ENCODE measurements around the gene FRMPD2. TPM values are rescaled to one million over a fixed set of nuclear protein-coding genes. Genes with fewer than 3 reads are reported as not detected.

Gene FRMPD2
- total RNA-seq, 1 donor from 2014 or later, result not detected

GRCh38 chr10:48305905-48306264 lies 31.4 kb upstream of the FRMPD2 start:
- Histone ChIP-seq H3K27me3 (ENCODE audit: control insufficient read depth in 3 of 3, insufficient read depth in 3 of 3, low read length in 3 of 3) (no peaks in the 10 kb centered on the region), H3K27ac (ENCODE audit: low read depth, low read length) (peak overlapping the region; percentile 58), H3K9ac (ENCODE audit: low read depth in 1 of 3, low read length in 3 of 3) (peak overlapping the region in 1 of 3 donors; percentile 58)

GRCh38 chr10:48302515-48303476 lies 28.3 kb upstream of the FRMPD2 start:
- no peaks in the 10 kb centered on the region for H3K36me3 ChIP-seq (ENCODE audit: control insufficient read depth in 3 of 3, insufficient read depth in 3 of 3, low read length in 3 of 3)
- no peaks in the 10 kb centered on the region for H3K27me3 ChIP-seq (ENCODE audit: control insufficient read depth in 3 of 3, insufficient read depth in 3 of 3, low read length in 3 of 3)
- peaks cover 0 to 7% (median 3%) of the 10 kb centered on the region in 3 donors for H3K4me1 ChIP-seq (ENCODE audit: control insufficient read depth in 3 of 3, insufficient read depth in 3 of 3, low read length in 3 of 3)
- H3K9ac ChIP-seq (ENCODE audit: low read depth in 1 of 3, low read length in 3 of 3), result no peak overlapping the region
- no peak overlapping the region for H3K4me3 ChIP-seq (ENCODE audit: low read length in 3 of 3)
- H3K9me3 ChIP-seq (ENCODE audit: control insufficient read depth in 3 of 3, low read length in 3 of 3), result no peaks in the 10 kb centered on the region
- H3K27ac ChIP-seq (ENCODE audit: low read depth, low read length), result no peak overlapping the region

More at GRCh38 chr10:48305905-48306264, 31.4 kb upstream of the FRMPD2 start:
- Histone ChIP-seq H3K4me3 (ENCODE audit: low read length in 3 of 3) (peak overlapping the region; percentile 66 to 71 (median 70)), H3K9me3 (ENCODE audit: control insufficient read depth in 3 of 3, low read length in 3 of 3) (no peaks in the 10 kb centered on the region), H3K36me3 (ENCODE audit: control insufficient read depth in 3 of 3, insufficient read depth in 3 of 3, low read length in 3 of 3) (no peaks in the 10 kb centered on the region), H3K4me1 (ENCODE audit: control insufficient read depth in 3 of 3, insufficient read depth in 3 of 3, low read length in 3 of 3) (peaks cover 4 to 13% (median 6%) of the 10 kb centered on the region in 3 donors)

DNA sequence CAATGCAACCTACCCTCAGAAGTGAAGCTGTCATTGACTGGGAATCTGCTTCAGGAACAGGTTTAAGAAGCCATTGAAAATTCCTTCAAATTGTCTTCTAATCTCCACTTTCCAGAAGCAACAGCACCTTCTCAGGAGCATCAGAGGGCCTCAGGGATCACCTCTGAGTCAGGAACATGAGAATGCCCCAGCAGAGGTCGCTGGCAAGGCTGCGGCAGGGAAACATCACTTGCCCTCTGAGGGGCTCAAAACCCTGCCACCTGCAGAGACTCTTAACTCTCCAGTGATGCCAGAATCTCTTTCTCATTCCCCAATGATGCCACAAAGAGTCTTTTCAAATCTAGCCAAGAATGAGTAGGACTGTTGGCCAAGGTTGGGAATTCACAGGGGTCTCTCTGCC lies 26.1 kb upstream of the FRMPD2 start:
- no peak overlapping the region for H3K27ac ChIP-seq (ENCODE audit: low read depth, low read length)

DNA sequence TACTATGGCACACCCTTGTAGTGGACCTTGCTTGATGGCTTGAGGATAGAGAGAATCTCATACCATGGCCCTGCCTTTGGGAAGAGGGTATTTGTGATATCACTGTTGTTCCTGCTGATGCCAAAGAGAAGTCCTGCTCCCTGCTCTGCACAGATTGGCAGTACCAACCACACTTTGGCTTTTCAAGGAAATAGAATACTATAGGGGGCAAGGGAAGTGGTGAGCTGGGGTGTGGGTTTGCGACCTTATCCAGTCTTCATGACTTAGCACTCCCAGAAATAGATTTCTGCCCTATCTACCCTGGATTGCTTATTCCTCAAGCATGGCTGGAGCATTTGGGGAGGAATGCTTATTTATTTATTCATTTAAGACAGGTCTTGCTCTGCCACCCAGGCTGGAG lies 25.2 kb upstream of the FRMPD2 start:
- H3K4me3 ChIP-seq (ENCODE audit: low read length in 3 of 3), result no peak overlapping the region
- no peaks in the 10 kb centered on the region for H3K4me1 ChIP-seq (ENCODE audit: control insufficient read depth in 3 of 3, insufficient read depth in 3 of 3, low read length in 3 of 3)
- no peaks in the 10 kb centered on the region for H3K36me3 ChIP-seq (ENCODE audit: control insufficient read depth in 3 of 3, insufficient read depth in 3 of 3, low read length in 3 of 3)
- no peaks in the 10 kb centered on the region for H3K9me3 ChIP-seq (ENCODE audit: control insufficient read depth in 3 of 3, low read length in 3 of 3)
- no peaks in the 10 kb centered on the region for H3K27me3 ChIP-seq (ENCODE audit: control insufficient read depth in 3 of 3, insufficient read depth in 3 of 3, low read length in 3 of 3)
- H3K27ac ChIP-seq (ENCODE audit: low read depth, low read length), result no peak overlapping the region
- no peak overlapping the region for H3K9ac ChIP-seq (ENCODE audit: low read depth in 1 of 3, low read length in 3 of 3)

More for the DNA sequence above, 26.1 kb upstream of the FRMPD2 start:
- Histone ChIP-seq H3K27me3 (ENCODE audit: control insufficient read depth in 3 of 3, insufficient read depth in 3 of 3, low read length in 3 of 3) (no peaks in the 10 kb centered on the region), H3K4me3 (ENCODE audit: low read length in 3 of 3) (no peak overlapping the region), H3K36me3 (ENCODE audit: control insufficient read depth in 3 of 3, insufficient read depth in 3 of 3, low read length in 3 of 3) (no peaks in the 10 kb centered on the region), H3K9me3 (ENCODE audit: control insufficient read depth in 3 of 3, low read length in 3 of 3) (no peaks in the 10 kb centered on the region), H3K4me1 (ENCODE audit: control insufficient read depth in 3 of 3, insufficient read depth in 3 of 3, low read length in 3 of 3) (no peaks in the 10 kb centered on the region), H3K9ac (ENCODE audit: low read depth in 1 of 3, low read length in 3 of 3) (no peak overlapping the region)

GRCh38 chr10:48299066-48299465 lies 24.6 kb upstream of the FRMPD2 start:
- H3K36me3 ChIP-seq (ENCODE audit: control insufficient read depth in 3 of 3, insufficient read depth in 3 of 3, low read length in 3 of 3), result no peaks in the 10 kb centered on the region
- no peak overlapping the region for H3K4me3 ChIP-seq (ENCODE audit: low read length in 3 of 3)
- no peak overlapping the region for H3K9ac ChIP-seq (ENCODE audit: low read depth in 1 of 3, low read length in 3 of 3)
- no peak overlapping the region for H3K27ac ChIP-seq (ENCODE audit: low read depth, low read length)
- H3K4me1 ChIP-seq (ENCODE audit: control insufficient read depth in 3 of 3, insufficient read depth in 3 of 3, low read length in 3 of 3), result no peaks in the 10 kb centered on the region
- H3K27me3 ChIP-seq (ENCODE audit: control insufficient read depth in 3 of 3, insufficient read depth in 3 of 3, low read length in 3 of 3), result no peaks in the 10 kb centered on the region
- H3K9me3 ChIP-seq (ENCODE audit: control insufficient read depth in 3 of 3, low read length in 3 of 3), result no peaks in the 10 kb centered on the region

DNA sequence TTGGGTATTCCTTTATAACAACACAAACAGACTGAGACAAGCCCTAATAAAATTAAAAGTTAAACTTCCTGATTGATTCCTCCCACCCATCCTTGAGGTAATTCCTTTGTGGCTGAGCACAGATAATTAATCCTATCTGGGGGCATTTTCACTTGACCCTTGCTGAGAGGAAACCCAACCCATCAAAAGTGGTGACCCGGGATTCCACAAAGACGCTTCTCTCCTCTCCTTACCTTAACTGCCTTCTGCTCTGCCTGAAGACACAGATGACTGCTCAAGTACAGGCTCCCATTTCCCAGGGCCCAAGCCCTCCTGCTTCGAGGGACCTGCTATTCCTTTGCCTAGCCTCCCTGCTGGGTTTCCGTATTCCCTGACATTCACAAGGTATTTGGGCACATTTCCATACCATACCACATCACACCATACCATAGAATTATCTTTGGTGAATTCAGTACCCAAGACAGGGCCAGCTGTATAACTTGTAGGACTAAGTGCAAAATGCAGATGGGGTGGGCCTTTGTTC lies 22.1 kb upstream of the FRMPD2 start:
- no peak overlapping the region for H3K9ac ChIP-seq (ENCODE audit: low read depth in 1 of 3, low read length in 3 of 3)
- no peaks in the 10 kb centered on the region for H3K27me3 ChIP-seq (ENCODE audit: control insufficient read depth in 3 of 3, insufficient read depth in 3 of 3, low read length in 3 of 3)
- H3K4me3 ChIP-seq (ENCODE audit: low read length in 3 of 3), result no peak overlapping the region
- no peak overlapping the region for H3K27ac ChIP-seq (ENCODE audit: low read depth, low read length)
- no peaks in the 10 kb centered on the region for H3K4me1 ChIP-seq (ENCODE audit: control insufficient read depth in 3 of 3, insufficient read depth in 3 of 3, low read length in 3 of 3)
- H3K36me3 ChIP-seq (ENCODE audit: control insufficient read depth in 3 of 3, insufficient read depth in 3 of 3, low read length in 3 of 3), result no peaks in the 10 kb centered on the region
- H3K9me3 ChIP-seq (ENCODE audit: control insufficient read depth in 3 of 3, low read length in 3 of 3), result no peaks in the 10 kb centered on the region

DNA sequence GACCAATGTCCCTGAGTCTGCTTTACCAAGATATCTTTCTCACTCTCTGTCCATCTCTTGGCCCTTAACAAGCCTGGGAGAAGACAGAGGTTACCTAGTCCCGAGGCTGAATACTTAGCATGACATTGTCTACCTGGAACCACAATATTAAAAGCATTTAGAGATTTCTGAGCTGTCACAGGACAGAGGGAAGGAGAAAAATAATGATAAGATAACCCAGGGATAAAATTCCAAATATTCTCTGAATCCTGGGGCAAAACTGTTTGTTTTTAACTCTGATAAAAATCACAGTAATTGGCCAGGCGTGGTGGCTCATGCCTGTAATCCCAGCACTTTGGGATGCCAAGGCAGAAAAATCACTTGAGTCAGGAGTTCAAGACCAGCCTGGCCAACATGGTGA lies 19.9 kb upstream of the FRMPD2 start:
- Histone ChIP-seq H3K9me3 (ENCODE audit: control insufficient read depth in 3 of 3, low read length in 3 of 3) (no peaks in the 10 kb centered on the region), H3K36me3 (ENCODE audit: control insufficient read depth in 3 of 3, insufficient read depth in 3 of 3, low read length in 3 of 3) (no peaks in the 10 kb centered on the region), H3K27me3 (ENCODE audit: control insufficient read depth in 3 of 3, insufficient read depth in 3 of 3, low read length in 3 of 3) (no peaks in the 10 kb centered on the region), H3K4me1 (ENCODE audit: control insufficient read depth in 3 of 3, insufficient read depth in 3 of 3, low read length in 3 of 3) (peaks cover 0 to 2% (median 0%) of the 10 kb centered on the region in 3 donors), H3K27ac (ENCODE audit: low read depth, low read length) (no peak overlapping the region), H3K9ac (ENCODE audit: low read depth in 1 of 3, low read length in 3 of 3) (no peak overlapping the region), H3K4me3 (ENCODE audit: low read length in 3 of 3) (no peak overlapping the region)

DNA sequence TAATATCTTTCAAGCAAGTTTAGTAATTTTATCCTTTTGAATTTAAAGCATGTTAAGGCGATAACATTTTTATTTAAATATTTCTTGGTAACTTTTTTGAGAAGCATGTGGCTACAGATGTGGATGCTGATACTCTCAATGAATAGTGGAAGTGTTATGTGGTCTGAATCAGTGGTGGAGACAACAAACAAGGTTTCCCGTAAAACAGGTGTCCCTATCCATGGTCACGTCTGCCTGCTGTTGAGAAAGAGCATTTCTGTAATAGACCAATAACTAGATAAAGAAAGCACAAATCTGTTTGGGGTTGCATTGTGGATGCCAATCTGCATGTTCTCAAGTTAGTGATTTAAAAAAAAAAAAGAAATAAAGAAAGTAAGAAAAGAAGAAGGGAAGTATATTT lies 18.1 kb upstream of the FRMPD2 start:
- no peak overlapping the region for H3K9ac ChIP-seq (ENCODE audit: low read depth in 1 of 3, low read length in 3 of 3)
- peaks cover 0 to 4% (median 0%) of the 10 kb centered on the region in 3 donors for H3K4me1 ChIP-seq (ENCODE audit: control insufficient read depth in 3 of 3, insufficient read depth in 3 of 3, low read length in 3 of 3)

GRCh38 chr10:48291190-48291589 lies 16.7 kb upstream of the FRMPD2 start:
- H3K9me3 ChIP-seq (ENCODE audit: control insufficient read depth in 3 of 3, low read length in 3 of 3), result no peaks in the 10 kb centered on the region
- no peak overlapping the region for H3K4me3 ChIP-seq (ENCODE audit: low read length in 3 of 3)
- no peak overlapping the region for H3K9ac ChIP-seq (ENCODE audit: low read depth in 1 of 3, low read length in 3 of 3)
- no peak overlapping the region for H3K27ac ChIP-seq (ENCODE audit: low read depth, low read length)
- no peaks in the 10 kb centered on the region for H3K27me3 ChIP-seq (ENCODE audit: control insufficient read depth in 3 of 3, insufficient read depth in 3 of 3, low read length in 3 of 3)
- no peaks in the 10 kb centered on the region for H3K36me3 ChIP-seq (ENCODE audit: control insufficient read depth in 3 of 3, insufficient read depth in 3 of 3, low read length in 3 of 3)
- H3K4me1 ChIP-seq (ENCODE audit: control insufficient read depth in 3 of 3, insufficient read depth in 3 of 3, low read length in 3 of 3), result peaks cover 0 to 4% (median 0%) of the 10 kb centered on the region in 3 donors

More for the DNA sequence above, 18.1 kb upstream of the FRMPD2 start:
- Histone ChIP-seq H3K36me3 (ENCODE audit: control insufficient read depth in 3 of 3, insufficient read depth in 3 of 3, low read length in 3 of 3) (no peaks in the 10 kb centered on the region), H3K27me3 (ENCODE audit: control insufficient read depth in 3 of 3, insufficient read depth in 3 of 3, low read length in 3 of 3) (no peaks in the 10 kb centered on the region), H3K9me3 (ENCODE audit: control insufficient read depth in 3 of 3, low read length in 3 of 3) (no peaks in the 10 kb centered on the region), H3K27ac (ENCODE audit: low read depth, low read length) (no peak overlapping the region), H3K4me3 (ENCODE audit: low read length in 3 of 3) (no peak overlapping the region)

GRCh38 chr10:48290286-48290685 lies 15.8 kb upstream of the FRMPD2 start:
- Histone ChIP-seq H3K4me1 (ENCODE audit: control insufficient read depth in 3 of 3, insufficient read depth in 3 of 3, low read length in 3 of 3) (peaks cover 0 to 8% (median 0%) of the 10 kb centered on the region in 3 donors), H3K9ac (ENCODE audit: low read depth in 1 of 3, low read length in 3 of 3) (no peak overlapping the region), H3K27me3 (ENCODE audit: control insufficient read depth in 3 of 3, insufficient read depth in 3 of 3, low read length in 3 of 3) (peaks cover 0 to under 1% (median 0%) of the 10 kb centered on the region in 3 donors)

More at GRCh38 chr10:48290286-48290685, 15.8 kb upstream of the FRMPD2 start:
- H3K36me3 ChIP-seq (ENCODE audit: control insufficient read depth in 3 of 3, insufficient read depth in 3 of 3, low read length in 3 of 3), result no peaks in the 10 kb centered on the region
- no peaks in the 10 kb centered on the region for H3K9me3 ChIP-seq (ENCODE audit: control insufficient read depth in 3 of 3, low read length in 3 of 3)
- no peak overlapping the region for H3K4me3 ChIP-seq (ENCODE audit: low read length in 3 of 3)
- no peak overlapping the region for H3K27ac ChIP-seq (ENCODE audit: low read depth, low read length)

Data from skeletal muscle tissue (tissue), 4 donors.